Measurements from ENCODE around the gene IL21R. TPM values are rescaled to one million over a fixed set of nuclear protein-coding genes. Genes with fewer than 3 reads are reported as not detected.

The IL21R gene
- total and polyA plus RNA-seq, 9 of the 15 experiments (the other 6 are each of a cell fraction or from before 2014, with no cell fraction given) = 0.04 to 0.34 (median 0.18) TPM; not detected in 1

DNA sequence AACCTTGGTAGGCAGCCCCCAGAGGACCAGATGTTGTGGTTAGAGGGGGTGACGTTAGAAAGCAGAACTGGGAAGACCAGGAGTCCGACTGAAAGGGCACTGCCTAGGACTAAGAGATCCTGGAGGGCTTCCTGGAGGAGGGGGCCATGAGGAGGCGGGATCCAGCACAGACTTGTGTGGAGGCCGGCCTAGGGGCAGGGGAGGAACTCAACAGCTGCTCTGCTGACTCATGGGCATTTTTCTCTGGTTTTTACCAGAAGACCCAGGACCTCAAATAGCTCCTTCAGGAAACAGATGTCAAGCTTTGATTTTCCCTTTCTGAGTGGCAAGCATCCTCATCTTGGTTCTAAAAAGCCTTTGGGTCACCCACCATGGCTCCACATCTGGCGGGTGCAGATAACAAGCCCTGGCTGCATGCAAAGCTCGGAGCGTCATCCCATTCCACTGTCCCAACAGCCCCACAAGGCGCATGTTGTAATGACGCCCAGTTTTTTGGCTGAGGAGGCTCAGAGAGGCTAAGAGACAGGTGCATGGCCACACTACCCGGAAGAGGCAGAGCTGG lies 29.0 kb downstream of the IL21R start (continued):
- TF ChIP-seq, protein P1, sequence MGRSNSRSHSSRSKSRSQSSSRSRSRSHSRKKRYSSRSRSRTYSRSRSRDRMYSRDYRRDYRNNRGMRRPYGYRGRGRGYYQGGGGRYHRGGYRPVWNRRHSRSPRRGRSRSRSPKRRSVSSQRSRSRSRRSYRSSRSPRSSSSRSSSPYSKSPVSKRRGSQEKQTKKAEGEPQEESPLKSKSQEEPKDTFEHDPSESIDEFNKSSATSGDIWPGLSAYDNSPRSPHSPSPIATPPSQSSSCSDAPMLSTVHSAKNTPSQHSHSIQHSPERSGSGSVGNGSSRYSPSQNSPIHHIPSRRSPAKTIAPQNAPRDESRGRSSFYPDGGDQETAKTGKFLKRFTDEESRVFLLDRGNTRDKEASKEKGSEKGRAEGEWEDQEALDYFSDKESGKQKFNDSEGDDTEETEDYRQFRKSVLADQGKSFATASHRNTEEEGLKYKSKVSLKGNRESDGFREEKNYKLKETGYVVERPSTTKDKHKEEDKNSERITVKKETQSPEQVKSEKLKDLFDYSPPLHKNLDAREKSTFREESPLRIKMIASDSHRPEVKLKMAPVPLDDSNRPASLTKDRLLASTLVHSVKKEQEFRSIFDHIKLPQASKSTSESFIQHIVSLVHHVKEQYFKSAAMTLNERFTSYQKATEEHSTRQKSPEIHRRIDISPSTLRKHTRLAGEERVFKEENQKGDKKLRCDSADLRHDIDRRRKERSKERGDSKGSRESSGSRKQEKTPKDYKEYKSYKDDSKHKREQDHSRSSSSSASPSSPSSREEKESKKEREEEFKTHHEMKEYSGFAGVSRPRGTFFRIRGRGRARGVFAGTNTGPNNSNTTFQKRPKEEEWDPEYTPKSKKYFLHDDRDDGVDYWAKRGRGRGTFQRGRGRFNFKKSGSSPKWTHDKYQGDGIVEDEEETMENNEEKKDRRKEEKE (IDR thresholded peaks at IDR 0.05; ENCODE audit: borderline replicate concordance in 1 of 2, control insufficient read depth in 1 of 2, low read depth in 2 of 2, low read length in 1 of 2) = no peak
- peak in 1 of 2 experiments; percentile 79; a peak in 2 of 4 replicates for TF ChIP-seq HDAC1 (IDR thresholded peaks at IDR 0.05)
- TF ChIP-seq, protein P2, sequence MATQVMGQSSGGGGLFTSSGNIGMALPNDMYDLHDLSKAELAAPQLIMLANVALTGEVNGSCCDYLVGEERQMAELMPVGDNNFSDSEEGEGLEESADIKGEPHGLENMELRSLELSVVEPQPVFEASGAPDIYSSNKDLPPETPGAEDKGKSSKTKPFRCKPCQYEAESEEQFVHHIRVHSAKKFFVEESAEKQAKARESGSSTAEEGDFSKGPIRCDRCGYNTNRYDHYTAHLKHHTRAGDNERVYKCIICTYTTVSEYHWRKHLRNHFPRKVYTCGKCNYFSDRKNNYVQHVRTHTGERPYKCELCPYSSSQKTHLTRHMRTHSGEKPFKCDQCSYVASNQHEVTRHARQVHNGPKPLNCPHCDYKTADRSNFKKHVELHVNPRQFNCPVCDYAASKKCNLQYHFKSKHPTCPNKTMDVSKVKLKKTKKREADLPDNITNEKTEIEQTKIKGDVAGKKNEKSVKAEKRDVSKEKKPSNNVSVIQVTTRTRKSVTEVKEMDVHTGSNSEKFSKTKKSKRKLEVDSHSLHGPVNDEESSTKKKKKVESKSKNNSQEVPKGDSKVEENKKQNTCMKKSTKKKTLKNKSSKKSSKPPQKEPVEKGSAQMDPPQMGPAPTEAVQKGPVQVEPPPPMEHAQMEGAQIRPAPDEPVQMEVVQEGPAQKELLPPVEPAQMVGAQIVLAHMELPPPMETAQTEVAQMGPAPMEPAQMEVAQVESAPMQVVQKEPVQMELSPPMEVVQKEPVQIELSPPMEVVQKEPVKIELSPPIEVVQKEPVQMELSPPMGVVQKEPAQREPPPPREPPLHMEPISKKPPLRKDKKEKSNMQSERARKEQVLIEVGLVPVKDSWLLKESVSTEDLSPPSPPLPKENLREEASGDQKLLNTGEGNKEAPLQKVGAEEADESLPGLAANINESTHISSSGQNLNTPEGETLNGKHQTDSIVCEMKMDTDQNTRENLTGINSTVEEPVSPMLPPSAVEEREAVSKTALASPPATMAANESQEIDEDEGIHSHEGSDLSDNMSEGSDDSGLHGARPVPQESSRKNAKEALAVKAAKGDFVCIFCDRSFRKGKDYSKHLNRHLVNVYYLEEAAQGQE (IDR thresholded peaks at IDR 0.05; ENCODE audit: borderline replicate concordance) = peak; percentile 45; the same call in 1 of the 2 replicates
- TF ChIP-seq, protein P2 (CRISPR knock-in tag; IDR thresholded peaks at IDR 0.05; ENCODE audit: low read depth) = no peak
- TF ChIP-seq ZC3H4 (CRISPR knock-in tag; IDR thresholded peaks at IDR 0.05; ENCODE audit: borderline replicate concordance) = no peak
- TF ChIP-seq MYBL2 (IDR thresholded peaks at IDR 0.05; ENCODE audit: low read depth) = no peak
- no peak for TF ChIP-seq MYBL2 (CRISPR knock-in tag; IDR thresholded peaks at IDR 0.05; ENCODE audit: borderline replicate concordance)
- TF ChIP-seq RBM39 (optimal IDR thresholded peaks at IDR 0.05; ENCODE audit: low read depth, low read length) = no peak
- TF ChIP-seq ATF7 (IDR thresholded peaks at IDR 0.05) = peak; percentile 47
- TF ChIP-seq RBM17 (IDR thresholded peaks at IDR 0.05; ENCODE audit: borderline replicate concordance, low read depth, low read length) = no peak
- no peak for TF ChIP-seq ZKSCAN8 (CRISPR knock-in tag; IDR thresholded peaks at IDR 0.05)
- TF ChIP-seq ZNF445 (CRISPR knock-in tag; IDR thresholded peaks at IDR 0.05; ENCODE audit: low read depth) = no peak
- TF ChIP-seq ELF1 (tag; IDR thresholded peaks at IDR 0.05) = no peak
- TF ChIP-seq CTBP1 (IDR thresholded peaks at IDR 0.05; ENCODE audit: borderline replicate concordance) = peak; percentile 91
- TF ChIP-seq ILK (tag; IDR thresholded peaks at IDR 0.05; ENCODE audit: borderline replicate concordance, low read depth) = no peak
- TF ChIP-seq, protein P3, sequence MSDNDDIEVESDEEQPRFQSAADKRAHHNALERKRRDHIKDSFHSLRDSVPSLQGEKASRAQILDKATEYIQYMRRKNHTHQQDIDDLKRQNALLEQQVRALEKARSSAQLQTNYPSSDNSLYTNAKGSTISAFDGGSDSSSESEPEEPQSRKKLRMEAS (CRISPR knock-in tag; IDR thresholded peaks at IDR 0.05) = no peak
- TF ChIP-seq BRD9 (IDR thresholded peaks at IDR 0.05; ENCODE audit: low read depth, partially characterized antibody) = no peak
- TF ChIP-seq TRIM24 (IDR thresholded peaks at IDR 0.05) = peak; percentile 84 to 89
